Right kidney (tissue), 1 donor: ENCODE measurements around the gene MPPED1.

ENCODE experiments used
- DNase-seq: peaks from one replicate; pipeline ENCODE4 v3.0.0-alpha.2; 2016

MPPED1 gene

GRCh38 chr22:43392385-43392989 is 19.3 kb upstream of the MPPED1 start:
- DNase-seq: no peak

- DNase-seq: no peak
Measured at GRCh38 chr22:43393132-43393843, 18.5 kb upstream of the MPPED1 start.

DNA sequence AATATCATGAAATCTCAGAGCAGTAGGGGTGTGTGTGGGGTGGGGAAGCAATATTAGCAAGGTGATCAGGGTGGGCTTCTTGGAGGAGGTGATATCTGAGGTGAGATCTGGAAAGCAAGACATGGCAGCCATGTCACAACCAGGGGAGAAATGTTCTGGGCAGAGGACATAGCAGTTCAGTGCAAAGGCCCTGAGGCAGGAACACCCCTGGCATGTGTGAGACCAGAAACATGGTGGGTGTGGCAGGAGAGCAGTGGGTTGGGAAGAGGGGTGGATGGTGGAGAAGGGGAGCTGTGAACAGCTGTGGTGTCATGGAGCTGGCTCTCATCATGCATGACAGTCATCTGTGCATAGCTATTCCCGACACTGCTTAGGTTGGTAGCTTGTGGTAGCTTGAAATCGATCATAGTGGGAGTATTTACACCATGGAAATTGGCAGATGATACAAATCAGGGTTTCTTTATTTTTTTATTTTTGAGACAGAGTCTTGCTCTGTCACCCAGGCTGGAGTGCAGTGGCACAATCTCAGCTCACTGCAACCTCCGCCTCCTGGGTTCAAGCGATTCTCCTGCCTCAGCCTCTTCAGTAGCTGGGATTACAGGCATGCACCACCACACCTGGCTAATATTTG is 17.9 kb upstream of the MPPED1 start:
- DNase-seq: no peak

DNA sequence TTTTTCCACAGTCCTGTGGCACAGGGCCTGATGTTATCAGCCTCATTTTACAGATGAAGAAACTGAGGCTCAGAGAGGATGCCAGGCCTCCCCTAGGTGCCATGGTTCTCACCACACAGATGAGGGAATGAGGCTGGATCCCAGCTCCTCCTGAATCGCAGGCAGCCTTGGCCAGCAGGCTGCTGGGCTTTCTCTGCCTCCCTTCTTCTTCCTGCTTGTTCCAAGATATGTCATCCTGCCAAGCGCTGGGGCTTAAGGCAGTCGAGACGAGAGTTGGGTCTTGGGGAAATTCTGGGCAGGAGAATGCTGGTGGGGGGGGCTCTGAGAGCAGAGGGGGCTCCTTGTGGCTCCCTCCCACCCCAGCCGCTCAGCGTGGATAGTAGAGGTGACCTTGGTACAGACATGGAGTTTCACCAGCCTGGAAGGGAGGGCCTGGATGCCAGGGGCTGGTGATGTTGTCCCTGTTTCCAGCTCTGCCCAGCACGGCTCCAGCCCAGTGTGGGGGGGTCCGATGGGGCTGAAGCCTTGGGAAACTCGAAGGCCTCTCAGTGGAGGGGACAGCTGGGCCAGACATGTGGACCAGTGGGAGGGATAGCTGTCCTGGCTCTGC is 16.6 kb upstream of the MPPED1 start:
- no peak for DNase-seq

DNA sequence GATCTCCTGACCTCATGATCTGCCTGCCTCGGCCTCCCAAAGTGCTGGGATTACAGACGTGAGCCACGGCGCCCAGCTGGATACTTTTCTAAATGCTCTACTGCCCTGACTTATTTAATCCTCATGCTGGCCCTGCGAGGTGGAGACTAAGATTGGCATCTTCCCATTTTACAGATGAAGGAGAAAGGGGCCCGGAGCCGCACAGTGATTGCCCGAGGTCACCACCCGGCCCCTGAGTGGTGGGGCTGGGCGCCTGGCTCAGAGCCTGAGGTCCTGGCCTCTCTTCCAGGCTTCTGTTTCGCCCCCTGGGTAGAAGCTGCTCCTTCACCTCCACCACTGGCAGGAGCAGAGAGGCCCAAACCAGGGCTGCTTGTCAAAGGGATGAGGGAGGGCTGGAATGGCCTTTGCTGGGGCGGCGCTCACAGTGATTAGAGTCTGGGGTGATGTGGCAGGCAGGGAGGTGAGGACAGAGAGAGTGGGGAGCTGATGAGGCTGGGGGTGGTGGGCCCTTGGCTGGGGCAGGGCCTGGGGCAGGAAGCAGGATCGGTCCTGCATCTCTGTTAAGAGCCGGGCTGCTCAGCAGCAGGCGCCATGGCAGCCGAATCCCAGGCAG is 15.4 kb upstream of the MPPED1 start:
- no peak for DNase-seq

DNA sequence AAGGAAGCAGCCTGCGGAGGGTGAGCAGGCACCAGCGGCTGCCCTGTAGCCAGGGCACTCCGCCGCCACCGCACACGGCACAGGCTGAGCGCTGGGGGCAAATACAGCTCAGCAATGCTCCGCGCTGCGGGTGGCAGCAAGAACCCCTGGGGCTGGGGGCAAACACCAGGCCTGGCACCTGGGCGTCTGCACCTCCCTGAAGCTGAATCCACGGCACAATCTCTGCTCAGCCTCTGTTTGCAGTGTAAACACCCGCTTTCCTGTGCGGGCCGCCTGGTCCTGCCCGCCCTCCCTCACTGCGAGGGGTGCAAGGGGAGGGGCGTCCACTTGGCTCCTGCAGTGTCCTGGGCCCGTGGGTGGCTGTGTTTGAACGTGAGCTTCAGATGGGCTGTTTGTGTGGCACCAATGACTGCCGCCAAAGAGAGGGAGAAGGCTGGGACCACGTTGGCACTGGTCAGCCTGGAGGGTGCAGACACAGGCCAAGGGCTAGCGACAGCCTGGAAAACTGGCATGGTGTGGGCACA is 14.8 kb upstream of the MPPED1 start:
- DNase-seq: no peak

- DNase-seq: no peak
Measured at GRCh38 chr22:43397766-43398165, 14.0 kb upstream of the MPPED1 start.

- no peak for DNase-seq
Measured at GRCh38 chr22:43398246-43398645, 13.6 kb upstream of the MPPED1 start.

DNA sequence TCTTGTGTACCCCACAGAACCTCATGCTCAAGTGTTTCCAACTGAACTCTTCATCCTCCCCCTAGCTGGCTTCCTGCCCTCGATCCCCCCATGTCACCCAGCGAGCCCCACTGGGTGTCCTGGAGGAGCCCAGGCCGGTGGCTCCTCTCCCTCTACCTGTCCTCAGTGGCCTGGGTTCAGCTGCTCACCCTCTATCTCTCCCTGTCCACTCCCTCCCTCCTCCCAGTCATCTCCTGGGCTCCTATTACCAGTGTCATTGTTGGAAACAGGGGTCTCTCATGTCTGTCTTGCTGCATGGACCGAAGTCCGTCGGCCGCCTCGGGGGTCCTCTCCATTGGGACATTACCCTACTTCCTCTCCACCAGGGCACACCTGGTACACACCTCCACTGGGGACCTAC is 12.9 kb upstream of the MPPED1 start:
- no peak for DNase-seq

DNA sequence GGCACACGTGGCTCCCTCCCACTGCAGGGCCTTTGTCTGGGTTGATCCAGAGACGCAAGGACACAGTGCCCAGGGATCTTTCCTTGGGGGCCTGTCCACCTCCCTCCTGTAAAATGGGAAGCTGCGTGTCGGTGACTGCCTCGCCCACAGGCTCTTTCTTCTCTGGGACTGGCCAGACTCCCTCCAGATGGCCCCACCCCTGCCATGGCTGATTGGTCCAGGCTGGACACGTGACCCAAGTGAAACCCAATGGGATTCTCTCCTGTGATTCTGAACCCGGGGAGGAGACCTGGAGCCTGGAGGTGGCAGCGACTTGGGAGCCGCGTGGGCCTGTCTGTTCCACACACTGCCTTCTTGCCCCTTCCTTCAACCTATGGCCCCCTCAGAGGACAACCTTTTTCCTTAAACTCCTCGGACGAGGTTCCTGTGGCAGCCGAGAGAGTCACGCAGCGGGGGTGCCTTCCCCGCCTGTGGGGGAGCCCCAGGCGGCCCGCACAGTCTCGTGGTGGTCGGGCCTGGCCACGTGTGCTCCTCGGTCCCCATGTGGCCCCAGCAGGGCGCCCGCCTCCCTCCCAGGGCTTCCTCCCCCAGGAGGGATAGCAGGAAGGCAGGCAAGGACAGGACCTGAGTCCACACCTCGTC is 12.4 kb upstream of the MPPED1 start:
- no peak for DNase-seq

- DNase-seq: no peak
Measured at GRCh38 chr22:43399980-43400358, 11.8 kb upstream of the MPPED1 start.

- DNase-seq: no peak
Measured at GRCh38 chr22:43400449-43400848, 11.4 kb upstream of the MPPED1 start.

- DNase-seq: no peak
Measured at GRCh38 chr22:43401233-43401632, 10.6 kb upstream of the MPPED1 start.

GRCh38 chr22:43401661-43402060 is 10.2 kb upstream of the MPPED1 start:
- no peak for DNase-seq

DNA sequence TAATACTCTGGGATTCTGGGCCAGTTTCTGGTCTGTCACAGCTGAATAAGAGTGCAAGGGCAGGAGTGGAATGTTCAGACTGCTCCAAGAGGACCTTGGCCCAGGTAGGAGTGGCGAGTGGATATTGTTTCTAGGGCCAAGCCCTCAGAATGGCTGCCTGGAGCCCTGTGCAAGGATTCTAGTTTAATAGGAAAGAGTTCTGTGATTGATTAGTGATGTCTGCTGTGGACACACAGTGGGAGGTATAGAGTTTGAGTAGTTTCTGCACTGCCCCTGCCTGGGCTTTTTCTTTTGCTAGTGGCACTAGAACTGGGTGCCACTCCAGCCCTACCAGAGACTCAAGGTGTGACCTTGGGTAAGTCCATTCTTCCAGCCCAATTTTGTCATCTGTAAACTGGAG is 9.7 kb upstream of the MPPED1 start:
- no peak for DNase-seq

DNA sequence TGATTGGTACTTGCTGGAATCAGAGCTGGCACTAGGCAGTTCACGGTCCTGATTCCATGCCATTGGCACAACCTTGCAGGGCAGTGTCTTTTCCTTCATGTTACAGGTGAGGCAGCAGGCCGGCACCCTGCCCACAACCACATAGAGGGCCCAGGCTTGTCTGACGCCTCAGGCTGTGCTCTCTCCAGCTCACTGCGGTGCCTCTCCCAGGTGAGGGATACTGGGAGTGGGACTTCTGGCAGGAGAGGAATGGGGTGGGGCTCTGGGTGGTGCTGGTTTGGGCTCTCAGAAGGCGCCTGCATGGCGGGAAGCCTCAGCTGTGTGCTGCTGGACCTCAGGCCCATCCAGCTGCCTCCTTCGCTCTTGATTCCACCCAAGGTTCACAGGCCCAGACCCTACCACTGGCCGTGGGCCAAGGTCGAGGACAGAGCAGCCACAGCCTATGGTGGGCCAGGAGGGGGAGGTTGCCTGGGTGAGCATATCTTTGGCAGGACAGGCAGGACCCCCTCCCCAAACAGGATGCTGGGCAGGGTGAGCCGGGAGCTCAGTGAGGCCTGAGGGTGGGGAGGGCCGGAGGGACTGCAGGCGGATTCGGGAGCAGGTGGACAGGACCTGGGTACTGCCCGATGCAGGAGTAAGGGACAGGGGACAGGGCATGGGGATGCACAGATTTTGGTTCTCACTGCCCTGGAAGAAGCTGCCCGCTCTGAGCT is 7.0 kb upstream of the MPPED1 start:
- DNase-seq: no peak

DNA sequence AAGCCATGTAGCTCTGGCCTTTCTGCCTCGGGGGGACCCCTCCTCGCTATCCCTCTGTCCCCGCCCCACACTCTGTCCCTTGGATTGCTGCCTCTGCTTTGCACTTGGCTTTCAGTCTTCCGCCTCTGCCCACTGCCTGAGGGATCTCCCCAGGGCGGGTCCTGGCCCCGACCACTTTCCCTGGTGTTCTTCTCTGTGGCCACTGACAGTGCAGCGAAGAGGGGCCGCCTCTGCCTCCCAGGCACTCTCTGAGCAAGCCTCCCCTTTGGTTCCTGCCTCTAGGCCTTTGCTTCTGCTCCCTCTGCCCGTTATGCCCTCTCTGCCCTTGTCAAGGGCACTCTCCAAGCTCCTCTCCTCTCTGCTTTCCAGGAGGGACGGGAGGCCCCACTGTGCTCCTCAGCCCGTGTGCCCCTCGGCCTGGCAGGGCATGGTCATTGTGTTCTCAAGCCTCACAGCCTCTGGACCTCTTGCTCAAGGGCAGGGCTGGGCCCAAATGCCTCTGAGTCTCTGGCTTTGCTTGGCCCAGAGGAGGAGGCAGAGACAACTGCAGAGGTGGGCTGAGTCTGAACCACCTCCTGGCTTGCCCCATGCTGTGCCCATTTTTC is 5.5 kb upstream of the MPPED1 start:
- DNase-seq: no peak

DNA sequence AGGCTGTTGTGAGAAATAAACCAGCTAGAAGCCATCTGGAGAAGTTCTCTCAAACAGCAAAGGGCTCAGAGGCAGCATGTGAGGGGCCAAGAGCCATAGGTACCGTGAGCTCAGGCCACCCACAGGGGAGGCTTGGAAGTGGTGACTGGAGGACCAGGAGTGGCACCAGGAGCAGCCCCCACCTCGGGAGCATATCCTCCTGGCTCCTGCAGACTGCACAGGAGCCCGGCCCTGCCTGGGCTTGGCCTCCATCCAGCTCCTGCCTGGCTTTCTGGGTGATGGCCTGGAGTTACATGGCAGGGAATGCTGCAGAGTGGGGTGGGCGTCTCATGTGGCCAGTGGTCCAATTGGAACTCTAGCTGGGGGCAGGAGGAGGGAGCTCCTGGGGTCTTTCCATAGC is 4.2 kb upstream of the MPPED1 start:
- no peak for DNase-seq

GRCh38 chr22:43408009-43408408 is 3.8 kb upstream of the MPPED1 start:
- DNase-seq: no peak

- DNase-seq: no peak
Measured at GRCh38 chr22:43409046-43409445, 2.8 kb upstream of the MPPED1 start.

GRCh38 chr22:43409800-43410199 is 2.0 kb upstream of the MPPED1 start:
- no peak for DNase-seq
